ENCODE measurements around the gene PHEX.
"Not testable (repeated sequence)": the region's sequence is repeated elsewhere in the genome, so short reads cannot be mapped to it uniquely, and the experiment has no call there.

PHEX gene

DNA sequence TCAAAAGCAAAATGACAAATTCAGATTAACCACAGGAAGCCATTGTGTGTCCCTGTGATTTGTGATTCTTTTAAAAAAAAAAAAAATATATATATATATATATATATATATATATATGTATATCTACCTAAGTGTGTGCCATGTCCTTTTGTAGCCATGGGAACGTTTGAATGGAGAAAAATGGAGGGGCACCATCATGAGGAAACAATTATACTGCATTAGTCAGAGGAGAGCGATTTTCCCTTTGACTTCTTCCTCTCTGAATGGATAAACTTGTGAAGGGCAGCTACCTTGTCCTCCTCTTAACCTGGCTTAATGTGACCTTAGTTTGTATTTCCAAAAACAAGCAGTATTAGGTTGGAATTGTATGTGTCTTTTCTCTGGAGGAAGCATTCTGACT lies 217.2 kb downstream of the PHEX start:
- H3K27ac ChIP-seq, result no peak overlapping the region
- no peak for DNase-seq (ENCODE audit: low spot score)
- TF ChIP-seq, protein P1, sequence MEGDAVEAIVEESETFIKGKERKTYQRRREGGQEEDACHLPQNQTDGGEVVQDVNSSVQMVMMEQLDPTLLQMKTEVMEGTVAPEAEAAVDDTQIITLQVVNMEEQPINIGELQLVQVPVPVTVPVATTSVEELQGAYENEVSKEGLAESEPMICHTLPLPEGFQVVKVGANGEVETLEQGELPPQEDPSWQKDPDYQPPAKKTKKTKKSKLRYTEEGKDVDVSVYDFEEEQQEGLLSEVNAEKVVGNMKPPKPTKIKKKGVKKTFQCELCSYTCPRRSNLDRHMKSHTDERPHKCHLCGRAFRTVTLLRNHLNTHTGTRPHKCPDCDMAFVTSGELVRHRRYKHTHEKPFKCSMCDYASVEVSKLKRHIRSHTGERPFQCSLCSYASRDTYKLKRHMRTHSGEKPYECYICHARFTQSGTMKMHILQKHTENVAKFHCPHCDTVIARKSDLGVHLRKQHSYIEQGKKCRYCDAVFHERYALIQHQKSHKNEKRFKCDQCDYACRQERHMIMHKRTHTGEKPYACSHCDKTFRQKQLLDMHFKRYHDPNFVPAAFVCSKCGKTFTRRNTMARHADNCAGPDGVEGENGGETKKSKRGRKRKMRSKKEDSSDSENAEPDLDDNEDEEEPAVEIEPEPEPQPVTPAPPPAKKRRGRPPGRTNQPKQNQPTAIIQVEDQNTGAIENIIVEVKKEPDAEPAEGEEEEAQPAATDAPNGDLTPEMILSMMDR (conservative IDR thresholded peaks at IDR 0.05; ENCODE audit: low read depth), result no peak
- POLR2A ChIA-PET (ENCODE audit: low non-redundant PET), result no interaction called here
- CTCF ChIA-PET, result no interaction called here

DNA sequence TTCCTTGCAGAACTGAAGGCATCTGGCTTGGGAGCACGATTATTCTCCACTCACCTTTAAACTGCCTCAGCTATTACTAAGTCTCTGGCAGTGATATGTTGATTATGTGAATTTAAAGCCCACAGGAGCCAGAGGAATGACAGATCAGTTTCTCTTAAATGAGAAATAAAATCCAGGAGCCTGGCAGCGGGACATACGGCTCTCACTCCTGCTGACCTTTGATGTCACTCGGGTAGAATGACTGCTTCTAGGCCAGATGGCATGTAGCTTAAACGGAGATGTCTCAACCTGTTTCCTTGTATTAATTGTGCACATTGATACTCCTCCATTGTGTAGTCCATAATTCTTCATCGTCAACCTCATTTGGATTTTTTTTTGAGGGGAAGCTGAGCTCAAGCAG lies 236.6 kb downstream of the PHEX start:
- TF ChIP-seq, protein P1 (conservative IDR thresholded peaks at IDR 0.05; ENCODE audit: low read depth), result no peak
- no peak for DNase-seq (ENCODE audit: low spot score)
- CTCF ChIA-PET, result no interaction called here
- POLR2A ChIA-PET (ENCODE audit: low non-redundant PET), result no interaction called here
- H3K27ac ChIP-seq, result no peak overlapping the region

DNA sequence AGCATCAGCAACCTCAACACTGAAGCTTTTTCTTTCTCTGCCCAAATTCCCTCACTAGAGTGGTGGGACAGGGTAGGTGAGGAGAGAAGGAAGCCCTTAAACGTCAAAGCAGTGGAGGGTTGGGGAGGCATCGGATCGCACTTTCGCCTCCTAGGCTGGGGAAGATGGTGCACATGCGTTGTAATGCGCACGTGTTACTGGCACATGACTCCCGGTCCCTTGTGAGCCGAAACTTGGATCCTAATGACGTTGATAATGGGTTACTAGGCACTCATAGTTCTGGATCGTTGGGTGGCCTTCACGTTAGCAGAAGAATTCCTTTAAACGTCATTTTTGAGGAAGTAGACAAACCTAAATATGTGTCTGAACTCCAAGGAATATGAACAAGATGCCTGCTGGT lies 240.5 kb downstream of the PHEX start, which contains the start of gene CBLL2:
Gene CBLL2 (plus strand): TSS at position 301 of the 400 bp plus-strand sequence. CDS start 79 bp downstream, at position 380.
- TF ChIP-seq, protein P1 (conservative IDR thresholded peaks at IDR 0.05; ENCODE audit: low read depth), result no peak
- DNase-seq (ENCODE audit: low spot score), result no peak
- ChIA-PET CTCF (no interaction called here), POLR2A (ENCODE audit: low non-redundant PET) (no interaction called here)
- H3K27ac ChIP-seq, result no peak within 1 kb of the TSS

DNA sequence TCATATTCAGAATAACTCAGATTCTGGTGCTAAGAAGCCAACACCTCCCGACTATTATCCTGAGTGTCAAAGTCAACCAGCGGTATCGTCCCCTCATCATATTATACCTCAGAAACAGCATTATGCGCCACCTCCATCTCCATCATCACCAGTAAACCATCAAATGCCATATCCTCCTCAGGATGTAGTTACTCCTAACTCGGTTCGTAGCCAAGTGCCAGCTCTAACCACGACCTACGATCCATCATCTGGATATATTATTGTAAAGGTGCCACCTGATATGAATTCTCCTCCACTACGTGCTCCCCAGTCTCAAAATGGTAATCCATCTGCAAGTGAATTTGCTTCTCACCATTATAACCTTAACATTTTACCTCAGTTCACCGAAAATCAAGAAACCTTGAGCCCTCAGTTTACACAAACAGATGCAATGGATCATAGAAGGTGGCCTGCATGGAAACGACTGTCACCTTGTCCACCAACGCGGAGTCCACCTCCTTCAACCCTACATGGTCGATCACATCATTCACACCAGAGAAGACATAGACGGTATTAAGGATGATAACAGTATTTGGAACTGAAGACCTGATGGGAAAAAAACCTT lies 241.7 kb downstream of the PHEX start:
- POLR2A ChIA-PET (ENCODE audit: low non-redundant PET), result no interaction called here
- TF ChIP-seq, protein P1 (conservative IDR thresholded peaks at IDR 0.05; ENCODE audit: low read depth), result no peak
- no peak overlapping the region for H3K27ac ChIP-seq
- DNase-seq (ENCODE audit: low spot score), result no peak
- CTCF ChIA-PET, result no interaction called here

DNA sequence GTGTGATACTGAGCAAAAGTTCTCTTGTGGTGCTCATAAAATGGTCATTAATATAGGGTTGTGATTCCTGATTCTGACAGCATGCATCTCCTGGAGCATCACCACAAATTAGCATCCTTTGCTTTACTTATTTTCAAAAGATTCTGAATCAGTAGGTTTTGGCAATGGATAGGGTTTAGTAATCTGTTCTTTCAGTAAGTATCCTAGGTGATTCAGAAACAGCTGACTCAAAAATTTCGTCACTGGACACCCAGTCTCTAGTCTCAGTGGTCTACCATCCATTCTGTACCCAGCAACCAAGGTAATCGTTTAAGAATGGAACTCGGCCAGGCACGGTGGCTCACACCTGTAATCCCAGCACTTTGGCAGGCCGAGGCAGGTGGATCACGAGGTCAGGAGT lies 244.7 kb downstream of the PHEX start:
- no peak for DNase-seq (ENCODE audit: low spot score)
- ChIA-PET CTCF (no interaction called here), POLR2A (ENCODE audit: low non-redundant PET) (no interaction called here)
- TF ChIP-seq, protein P1 (conservative IDR thresholded peaks at IDR 0.05; ENCODE audit: low read depth), result no peak
- H3K27ac ChIP-seq, result no peak overlapping the region

DNA sequence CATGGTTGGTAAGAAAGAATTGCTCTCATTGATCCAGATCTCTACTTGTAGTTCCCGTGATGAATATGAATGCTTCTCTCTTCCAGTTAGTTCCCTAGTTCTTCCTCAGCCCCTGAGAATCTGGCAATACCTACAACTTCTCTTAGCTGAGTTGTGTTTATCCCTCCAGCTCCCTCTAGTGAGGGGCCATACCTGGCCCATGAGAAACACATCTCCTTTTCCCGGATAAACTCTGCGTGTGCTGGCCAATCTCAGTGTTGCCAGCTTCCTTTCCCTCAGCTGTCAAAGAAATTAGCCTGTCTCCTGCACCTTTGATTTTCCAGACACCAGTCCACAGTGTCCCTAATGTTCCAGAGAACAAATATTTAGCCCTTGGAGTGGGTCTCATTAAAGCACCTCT lies 246.2 kb downstream of the PHEX start:
- TF ChIP-seq, protein P1 (conservative IDR thresholded peaks at IDR 0.05; ENCODE audit: low read depth), result no peak
- no peak for DNase-seq (ENCODE audit: low spot score)
- no peak overlapping the region for H3K27ac ChIP-seq
- CTCF ChIA-PET, result no interaction called here
- POLR2A ChIA-PET (ENCODE audit: low non-redundant PET), result no interaction called here

DNA sequence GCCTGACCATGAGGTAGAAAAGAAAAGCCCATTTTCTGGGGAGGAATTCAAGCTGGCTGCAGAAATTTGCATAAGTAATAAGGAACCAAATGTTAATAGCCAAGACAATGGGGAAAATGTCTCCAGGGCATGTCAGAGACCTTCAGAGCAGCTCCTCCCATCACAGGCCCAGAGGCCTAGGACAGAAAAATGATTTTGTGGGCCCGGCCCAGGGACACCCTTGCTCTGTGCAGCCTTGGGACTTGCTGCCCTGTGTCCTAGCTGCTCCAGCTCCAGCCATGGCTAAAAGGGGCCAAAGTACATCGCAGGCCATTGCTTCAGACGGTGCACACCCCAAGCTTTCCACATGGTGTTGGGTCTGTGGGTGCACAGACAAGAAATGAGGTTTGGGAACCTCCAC lies 257.1 kb downstream of the PHEX start:
- POLR2A ChIA-PET (ENCODE audit: low non-redundant PET); DNase-seq (ENCODE audit: low spot score); CTCF ChIA-PET; H3K27ac ChIP-seq: not testable (repeated sequence)
